Activated CD4-positive, alpha-beta memory T cell treated with anti-CD3 and anti-CD28 coated beads, Interleukin-2, amount 10 ng/mL, durations not matched to agents 7 days and 5 days (primary cell): ENCODE data around the gene PDC. TPM values are rescaled to one million over a fixed set of nuclear protein-coding genes. Genes with fewer than 3 reads are reported as not detected.

Experiments
- CTCF ChIA-PET: fragments of 350-600 bp; sonication (Branson Sonifier 250); formaldehyde crosslinking; loops from one replicate; lab custom pipeline; 2021; ENCODE audit warnings: antibody characterized with exemption, inconsistent platforms; lab: Charles Lee
- POLR2A ChIA-PET: fragments of 350-600 bp; sonication (Branson Sonifier 250); formaldehyde crosslinking; loops from one replicate; lab custom pipeline; 2021; ENCODE audit warnings: antibody characterized with exemption; lab: Charles Lee
- DNase-seq: peaks from one replicate; pipeline ENCODE4 v3.0.0-alpha.2; 2020
- H3K27ac Mint-ChIP-seq: one replicate; pipeline ENCODE4 v1.8.0; 2021; ENCODE audit warnings: mild to moderate bottlenecking, mixed read lengths
- H3K27me3 Mint-ChIP-seq: one replicate; pipeline ENCODE4 v1.8.0; 2021; ENCODE audit warnings: mixed read lengths
- H3K36me3 Mint-ChIP-seq: one replicate; pipeline ENCODE4 v1.8.0; 2021; ENCODE audit warnings: low read depth, mixed read lengths
- H3K4me1 Mint-ChIP-seq: one replicate; pipeline ENCODE4 v1.8.0; 2021; ENCODE audit warnings: mixed read lengths
- H3K4me3 Mint-ChIP-seq: one replicate; pipeline ENCODE4 v1.8.0; 2021; ENCODE audit warnings: mild to moderate bottlenecking, mixed read lengths
- H3K9me3 Mint-ChIP-seq: one replicate; pipeline ENCODE4 v1.8.0; 2021; ENCODE audit warnings: mixed read lengths
- total RNA-seq, 2 experiments: library from RNA; stranded (reverse); gene quantifications; one replicate each; pipeline ENCODE4 v1.2.3, GENCODE V29; 2021

PDC gene
- not detected for total RNA-seq

DNA sequence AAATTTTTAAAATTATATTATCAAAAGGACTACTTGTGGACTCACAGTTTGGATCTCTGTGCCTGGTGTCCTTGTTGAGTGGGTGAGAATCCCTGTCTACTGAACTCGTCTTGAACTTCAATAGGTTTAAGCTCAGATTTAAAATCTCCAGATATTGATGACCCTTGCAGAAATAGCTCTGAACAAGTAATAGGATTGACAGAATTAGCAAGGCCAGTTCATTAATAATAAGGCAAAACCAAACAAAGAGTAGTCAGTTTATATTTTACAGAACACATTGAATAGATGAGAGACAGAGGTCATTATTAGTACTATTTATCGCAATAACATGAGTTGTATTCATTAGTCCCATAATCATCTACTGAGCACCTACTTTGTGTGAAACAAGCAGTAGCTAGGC, at the start of gene PDC:
Gene PDC, minus strand, starts transcription at position 101 of the 400 bp plus-strand sequence. CDS start 11,655 bp downstream, outside the sequence.
- Mint-ChIP-seq H3K4me1 (no peaks in the 10 kb centered on the region), H3K27me3 (no peaks in the 10 kb centered on the region), H3K36me3 (no peaks in the 10 kb centered on the region), H3K27ac (no peak within 1 kb of the TSS), H3K4me3 (no peak within 1 kb of the TSS), H3K9me3 (no peaks in the 10 kb centered on the region)
- POLR2A ChIA-PET, result no interaction called here
- no peak for DNase-seq
- CTCF ChIA-PET, result no interaction called here

DNA sequence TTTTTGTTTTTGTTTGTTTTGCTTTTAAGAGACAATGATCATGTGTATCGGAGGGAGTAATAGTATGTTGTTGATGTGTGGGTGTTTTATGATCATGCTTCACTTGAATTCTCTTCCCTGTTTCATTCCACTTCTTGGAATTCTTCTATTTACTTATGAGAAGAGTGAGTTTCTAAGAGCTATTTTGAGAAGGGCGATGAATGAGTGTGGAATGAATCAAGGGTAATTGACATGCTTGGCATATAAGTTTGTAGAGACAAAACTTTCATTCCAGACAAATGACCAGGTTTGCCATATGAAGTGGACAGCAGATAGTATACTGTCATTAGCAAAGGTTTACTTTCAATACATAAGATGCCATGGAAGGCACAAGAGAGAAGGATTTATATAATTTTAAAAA, 42.3 kb upstream of the PDC start:
- Mint-ChIP-seq H3K27ac (no peak overlapping the region), H3K36me3 (no peaks in the 10 kb centered on the region), H3K4me1 (no peaks in the 10 kb centered on the region), H3K9me3 (peaks cover 5% of the 10 kb centered on the region), H3K27me3 (no peaks in the 10 kb centered on the region), H3K4me3 (no peak overlapping the region)
- ChIA-PET CTCF (no interaction called here), POLR2A (no interaction called here)
- DNase-seq, result no peak

DNA sequence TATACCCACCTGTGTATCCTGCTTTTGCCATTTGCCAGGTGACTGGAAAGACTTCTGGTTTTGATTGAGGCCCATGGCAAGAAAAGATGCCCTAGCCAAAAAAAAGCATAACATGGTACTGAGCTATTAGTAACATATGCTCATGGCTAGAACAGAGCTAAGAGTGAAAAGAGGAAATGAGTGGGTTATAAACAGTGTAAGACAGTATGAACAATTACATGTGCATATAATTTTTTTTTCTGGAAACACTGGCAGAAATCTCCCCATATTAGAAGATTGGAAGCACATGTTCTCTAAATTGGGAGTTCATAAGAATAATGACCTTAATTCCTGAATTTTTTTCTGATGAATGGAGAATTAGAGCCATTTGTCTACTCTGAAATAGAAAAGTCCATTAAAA, 41.2 kb upstream of the PDC start:
- no peak overlapping the region for H3K27ac Mint-ChIP-seq
- H3K27me3 Mint-ChIP-seq, result no peaks in the 10 kb centered on the region
- no peak overlapping the region for H3K4me3 Mint-ChIP-seq
- no peak for DNase-seq
- H3K4me1 Mint-ChIP-seq, result no peaks in the 10 kb centered on the region
- ChIA-PET CTCF (no interaction called here), POLR2A (no interaction called here)
- H3K36me3 Mint-ChIP-seq, result no peaks in the 10 kb centered on the region
- H3K9me3 Mint-ChIP-seq, result peaks cover 5% of the 10 kb centered on the region

DNA sequence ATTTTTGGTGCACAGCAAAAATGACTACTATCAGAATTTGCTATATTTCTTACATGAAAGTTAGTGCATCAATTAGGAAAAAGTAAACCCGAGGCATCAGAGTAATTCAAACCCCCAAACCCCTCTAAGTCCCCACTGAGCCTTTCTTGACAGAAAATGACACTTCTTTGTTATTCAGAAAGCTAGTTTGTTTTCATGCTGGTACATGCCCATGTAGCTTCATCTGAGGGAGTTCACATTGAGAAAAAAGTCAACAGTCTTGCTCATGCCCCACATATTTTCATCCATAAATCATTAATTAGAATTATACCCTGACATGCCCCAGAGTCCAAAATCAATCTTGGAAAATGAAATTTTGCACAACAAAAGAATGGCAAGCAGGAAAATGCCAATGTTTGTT, 39.9 kb upstream of the PDC start:
- CTCF ChIA-PET, result no interaction called here
- no peak for DNase-seq
- H3K27me3 Mint-ChIP-seq, result no peaks in the 10 kb centered on the region
- H3K27ac Mint-ChIP-seq, result no peak overlapping the region
- H3K36me3 Mint-ChIP-seq, result no peaks in the 10 kb centered on the region
- no peaks in the 10 kb centered on the region for H3K4me1 Mint-ChIP-seq
- POLR2A ChIA-PET, result no interaction called here
- H3K9me3 Mint-ChIP-seq, result peaks cover 2% of the 10 kb centered on the region
- H3K4me3 Mint-ChIP-seq, result no peak overlapping the region

- H3K36me3 Mint-ChIP-seq, result no peaks in the 10 kb centered on the region
- no peak overlapping the region for H3K27ac Mint-ChIP-seq
Measured at GRCh38 chr1:186499571-186499970, 38.7 kb upstream of the PDC start.

GRCh38 chr1:186498695-186499389, 37.9 kb upstream of the PDC start:
- no peak for DNase-seq
- CTCF ChIA-PET, result no interaction called here
- POLR2A ChIA-PET, result no interaction called here
- Mint-ChIP-seq H3K27me3 (no peaks in the 10 kb centered on the region), H3K4me1 (peaks cover 1% of the 10 kb centered on the region), H3K27ac (no peak overlapping the region), H3K36me3 (no peaks in the 10 kb centered on the region), H3K4me3 (no peak overlapping the region), H3K9me3 (no peaks in the 10 kb centered on the region)

More at GRCh38 chr1:186499571-186499970, 38.7 kb upstream of the PDC start:
- Mint-ChIP-seq H3K4me3 (no peak overlapping the region), H3K4me1 (peaks cover 1% of the 10 kb centered on the region), H3K27me3 (no peaks in the 10 kb centered on the region), H3K9me3 (no peaks in the 10 kb centered on the region)
- ChIA-PET POLR2A (no interaction called here), CTCF (no interaction called here)
- no peak for DNase-seq

GRCh38 chr1:186498071-186498470, 37.2 kb upstream of the PDC start:
- Mint-ChIP-seq H3K36me3 (no peaks in the 10 kb centered on the region), H3K27me3 (no peaks in the 10 kb centered on the region), H3K4me3 (no peak overlapping the region), H3K27ac (no peak overlapping the region), H3K4me1 (peaks cover 1% of the 10 kb centered on the region), H3K9me3 (no peaks in the 10 kb centered on the region)
- CTCF ChIA-PET, result no interaction called here
- DNase-seq, result no peak
- POLR2A ChIA-PET, result no interaction called here

GRCh38 chr1:186497651-186498050, 36.7 kb upstream of the PDC start:
- DNase-seq, result no peak
- no peaks in the 10 kb centered on the region for H3K9me3 Mint-ChIP-seq
- H3K4me3 Mint-ChIP-seq, result no peak overlapping the region
- H3K4me1 Mint-ChIP-seq, result peaks cover 1% of the 10 kb centered on the region
- CTCF ChIA-PET, result no interaction called here
- POLR2A ChIA-PET, result no interaction called here
- no peaks in the 10 kb centered on the region for H3K36me3 Mint-ChIP-seq
- H3K27me3 Mint-ChIP-seq, result no peaks in the 10 kb centered on the region
- no peak overlapping the region for H3K27ac Mint-ChIP-seq

GRCh38 chr1:186496171-186496851, 35.4 kb upstream of the PDC start:
- DNase-seq, result no peak
- no peaks in the 10 kb centered on the region for H3K27me3 Mint-ChIP-seq
- POLR2A ChIA-PET, result no interaction called here
- H3K27ac Mint-ChIP-seq, result no peak overlapping the region
- H3K4me1 Mint-ChIP-seq, result peaks cover 1% of the 10 kb centered on the region
- no peak overlapping the region for H3K4me3 Mint-ChIP-seq
- H3K9me3 Mint-ChIP-seq, result no peaks in the 10 kb centered on the region
- CTCF ChIA-PET, result no interaction called here
- H3K36me3 Mint-ChIP-seq, result no peaks in the 10 kb centered on the region

- no peak for DNase-seq
- Mint-ChIP-seq H3K27me3 (no peaks in the 10 kb centered on the region), H3K4me3 (no peak overlapping the region), H3K36me3 (no peaks in the 10 kb centered on the region), H3K9me3 (no peaks in the 10 kb centered on the region), H3K27ac (no peak overlapping the region), H3K4me1 (peaks cover 1% of the 10 kb centered on the region)
- ChIA-PET POLR2A (no interaction called here), CTCF (no interaction called here)
Measured at GRCh38 chr1:186494832-186495271, 33.9 kb upstream of the PDC start.

DNA sequence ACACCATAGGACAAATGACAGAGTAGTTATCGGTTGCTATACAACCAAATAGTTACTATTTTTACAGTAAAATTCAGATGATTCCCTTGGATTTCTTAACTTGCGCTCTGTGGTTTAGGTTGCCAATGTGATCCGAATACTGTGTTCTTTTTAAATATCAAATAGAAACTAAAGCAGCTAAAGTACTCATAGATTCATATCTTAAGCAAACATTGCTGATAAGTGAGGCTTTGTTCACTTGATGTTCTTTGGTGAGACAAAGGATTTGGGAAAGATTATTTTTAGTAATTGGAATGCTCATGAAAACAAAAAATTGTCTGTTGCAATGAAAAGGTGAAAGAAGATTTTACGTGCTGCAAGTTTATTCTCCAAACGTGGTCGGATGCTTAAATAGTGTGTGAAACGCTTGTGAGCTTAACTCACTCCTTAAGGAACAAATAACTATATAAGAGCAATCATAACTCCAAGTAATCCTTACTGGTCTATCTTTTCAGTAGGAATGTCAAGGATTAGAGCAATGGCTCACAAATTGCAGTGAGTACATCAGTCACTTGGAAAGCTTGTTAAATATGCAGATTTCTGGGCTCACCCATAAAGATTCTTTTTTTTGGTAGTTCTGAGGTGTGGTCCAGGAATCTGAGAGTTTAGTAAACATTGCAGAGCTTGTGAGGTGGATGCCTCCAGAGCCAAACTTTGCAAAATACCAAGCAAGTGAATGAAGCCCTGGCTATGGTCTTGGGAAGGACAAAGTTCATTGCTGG, 31.8 kb upstream of the PDC start:
- DNase-seq, result no peak
- H3K36me3 Mint-ChIP-seq, result no peaks in the 10 kb centered on the region
- ChIA-PET POLR2A (no interaction called here), CTCF (no interaction called here)
- no peak overlapping the region for H3K27ac Mint-ChIP-seq
- H3K4me3 Mint-ChIP-seq, result no peak overlapping the region
- H3K4me1 Mint-ChIP-seq, result peaks cover 1% of the 10 kb centered on the region
- no peaks in the 10 kb centered on the region for H3K9me3 Mint-ChIP-seq
- H3K27me3 Mint-ChIP-seq, result no peaks in the 10 kb centered on the region

- CTCF ChIA-PET, result no interaction called here
- POLR2A ChIA-PET, result no interaction called here
- H3K36me3 Mint-ChIP-seq, result no peaks in the 10 kb centered on the region
Measured at GRCh38 chr1:186491336-186491735, 30.4 kb upstream of the PDC start.

DNA sequence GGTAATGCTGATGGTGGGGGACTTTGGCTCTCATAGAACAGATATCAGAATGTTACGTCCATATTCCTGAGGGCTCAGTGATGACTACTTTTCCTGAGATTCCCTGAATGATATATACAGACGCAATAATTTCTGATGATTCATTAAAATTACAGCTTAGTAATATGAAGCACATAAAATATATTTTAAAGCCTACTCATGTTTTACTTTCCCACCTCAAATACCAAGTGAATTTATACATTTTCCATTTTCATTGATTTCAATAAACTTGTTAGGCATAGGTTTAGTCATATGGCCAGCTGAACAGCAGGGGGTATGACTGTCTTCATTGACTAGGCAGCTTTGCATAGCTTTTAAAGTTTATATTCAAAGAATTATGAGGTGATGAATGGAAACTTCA, 26.2 kb upstream of the PDC start:
- Mint-ChIP-seq H3K36me3 (no peaks in the 10 kb centered on the region), H3K9me3 (no peaks in the 10 kb centered on the region), H3K27me3 (no peaks in the 10 kb centered on the region), H3K27ac (no peak overlapping the region), H3K4me1 (no peaks in the 10 kb centered on the region), H3K4me3 (no peak overlapping the region)
- ChIA-PET POLR2A (no interaction called here), CTCF (interaction anchor here (1.2 kb wide), 1 partner anchor 8 kb away, joined by 3 read pairs; no protein-coding TSS in a partner anchor)
- DNase-seq, result no peak

More at GRCh38 chr1:186491336-186491735, 30.4 kb upstream of the PDC start:
- H3K9me3 Mint-ChIP-seq, result no peaks in the 10 kb centered on the region
- no peak overlapping the region for H3K4me3 Mint-ChIP-seq
- DNase-seq, result no peak
- H3K27me3 Mint-ChIP-seq, result no peaks in the 10 kb centered on the region
- H3K4me1 Mint-ChIP-seq, result peaks cover 1% of the 10 kb centered on the region
- H3K27ac Mint-ChIP-seq, result no peak overlapping the region
